T-helper 2 cell treated with Interferon-gamma antibody and Interleukin-4, amounts not matched to agents 100 ng/mL and 5 ng/mL, for 36 hours (primary cell): ENCODE measurements around the gene SLC2A1. TPM values are rescaled to one million over a fixed set of nuclear protein-coding genes. Genes with fewer than 3 reads are reported as not detected.

ENCODE experiments used
- intact Hi-C: fragments of 100-400 bp; cut with micrococcal nuclease; formaldehyde crosslinking; loops from one replicate; pipeline ENCODE4 v1.15.1; 2023
- total RNA-seq: library from RNA; stranded (reverse); gene quantifications from 2 replicates; pipeline ENCODE4 v1.2.3, GENCODE V29; 2022

SLC2A1 gene
- total RNA-seq, 1 donor from 2014 or later = 104 TPM

DNA sequence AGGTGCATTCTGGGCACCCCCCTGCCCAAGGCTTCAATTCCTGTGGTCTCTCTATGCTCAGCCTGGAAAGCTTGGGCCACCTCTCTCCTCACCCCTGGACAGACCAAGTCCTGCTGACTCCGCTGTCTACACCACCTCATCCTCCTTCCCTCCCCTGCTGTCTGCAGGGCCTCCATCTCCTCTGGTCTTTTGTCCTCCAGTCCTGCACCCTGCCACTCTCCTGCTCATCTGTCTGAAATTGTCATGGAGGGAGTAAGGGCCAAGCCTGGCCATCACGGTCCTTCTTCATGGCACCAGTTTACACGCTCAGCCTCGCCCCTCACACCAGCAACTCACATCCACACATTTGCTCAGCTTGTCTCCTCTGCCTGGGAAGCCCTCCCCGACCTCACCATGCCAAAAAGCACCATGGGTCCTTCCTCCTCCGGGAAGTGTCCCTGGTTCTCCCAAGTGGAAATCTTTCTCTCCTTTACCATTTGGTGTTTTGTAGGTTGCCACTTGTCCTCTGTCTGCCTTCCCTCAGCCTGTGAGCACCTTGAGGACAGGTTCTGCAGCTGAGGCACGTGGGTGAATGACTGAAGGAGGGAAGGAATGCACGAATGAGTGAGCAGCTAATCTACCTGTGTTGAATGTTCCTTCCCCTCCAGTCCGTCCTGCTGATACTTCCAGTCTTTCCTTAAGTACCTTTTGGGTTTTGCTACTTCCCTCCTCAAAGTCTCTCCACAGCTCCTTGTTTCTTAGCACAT lies 2.1 kb upstream of the SLC2A1 start:
- intact Hi-C loops = no loop called here

DNA sequence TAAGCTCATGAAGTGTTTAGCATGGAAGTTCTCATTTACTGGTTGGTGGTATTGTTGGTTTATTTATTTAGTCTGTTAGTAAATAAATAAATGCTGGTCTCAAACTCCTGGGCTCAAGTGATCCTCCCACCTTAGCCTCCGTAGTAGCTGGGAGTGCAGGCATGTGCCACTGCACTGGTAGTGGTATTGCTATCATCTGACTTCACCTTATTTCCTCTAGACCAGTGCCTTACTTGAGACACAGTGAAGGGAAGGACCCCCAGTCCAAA lies 1.4 kb upstream of the SLC2A1 start:
- intact Hi-C loops = no loop called here

DNA sequence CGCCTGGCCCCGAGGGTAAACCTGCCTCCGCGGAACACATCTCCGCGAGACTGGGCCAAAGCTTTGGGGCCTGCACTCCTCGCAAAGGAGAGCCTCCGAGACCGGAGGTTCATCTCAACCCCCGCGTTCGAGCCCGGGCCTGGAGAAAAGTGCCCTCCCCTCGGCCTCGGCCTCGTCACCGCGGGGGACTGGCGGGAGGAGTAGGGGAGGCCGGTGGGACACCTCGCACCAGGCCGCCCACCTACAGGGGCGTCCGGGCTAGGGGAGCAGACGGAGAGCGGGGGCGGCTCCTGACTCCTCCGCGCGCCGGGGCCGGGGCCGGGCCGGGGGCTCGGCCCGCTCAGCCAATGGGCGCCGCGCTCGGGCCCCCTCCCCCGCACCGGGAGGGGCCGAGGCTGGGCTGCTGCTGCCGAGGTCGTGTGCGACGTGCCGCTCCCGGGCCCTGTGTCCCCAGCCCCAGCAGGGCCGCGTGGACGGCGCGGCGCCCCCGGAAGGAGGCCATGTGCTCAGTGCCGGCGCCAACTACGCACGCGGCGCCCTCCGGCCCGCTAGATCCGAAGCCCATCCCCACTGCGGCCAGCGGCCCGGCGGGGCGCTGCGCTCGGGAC lies 684 bp downstream of the SLC2A1 start:
- intact Hi-C loops = loop anchor here (1.0 to 10.0 kb wide), 6 partner anchors 26 to 407 kb away; partner anchors contain the start of genes C1orf50, ELOVL1, ERMAP and P3H1

DNA sequence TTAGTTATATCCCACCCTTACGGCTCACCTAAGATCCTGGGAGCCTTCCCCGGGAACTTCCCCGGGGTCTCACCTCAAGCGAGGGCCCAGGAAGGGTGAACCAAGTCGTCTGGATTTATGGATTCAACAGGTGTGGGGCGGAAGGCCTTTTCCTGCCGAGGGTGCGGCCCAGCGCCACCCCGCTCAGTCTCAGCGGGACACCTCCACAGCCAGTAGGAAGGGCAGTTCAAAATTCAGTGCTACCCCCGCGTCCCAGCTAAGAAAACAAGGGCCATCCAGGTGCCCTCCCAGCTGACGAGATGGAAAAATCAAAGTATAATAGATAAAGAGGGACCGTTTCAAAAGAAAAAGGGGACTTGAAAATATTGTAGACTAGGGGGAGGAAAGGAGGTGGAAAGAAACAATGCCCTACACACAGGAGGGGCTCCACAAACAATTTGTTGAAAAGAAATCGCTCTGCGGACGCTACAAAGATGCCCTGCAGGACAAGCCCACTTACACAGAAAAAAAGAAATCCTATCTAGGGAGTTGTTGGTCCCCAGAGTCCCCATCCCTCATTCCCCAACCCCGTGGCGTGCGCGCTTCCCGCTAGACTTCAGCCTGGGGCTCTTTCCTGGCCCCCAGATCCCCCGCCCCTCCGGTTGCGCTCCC lies 1.3 kb downstream of the SLC2A1 start:
- intact Hi-C loops = loop anchor here (10.0 kb wide), 2 partner anchors 273 to 407 kb away; partner anchors contain the start of genes ELOVL1 and YBX1

DNA sequence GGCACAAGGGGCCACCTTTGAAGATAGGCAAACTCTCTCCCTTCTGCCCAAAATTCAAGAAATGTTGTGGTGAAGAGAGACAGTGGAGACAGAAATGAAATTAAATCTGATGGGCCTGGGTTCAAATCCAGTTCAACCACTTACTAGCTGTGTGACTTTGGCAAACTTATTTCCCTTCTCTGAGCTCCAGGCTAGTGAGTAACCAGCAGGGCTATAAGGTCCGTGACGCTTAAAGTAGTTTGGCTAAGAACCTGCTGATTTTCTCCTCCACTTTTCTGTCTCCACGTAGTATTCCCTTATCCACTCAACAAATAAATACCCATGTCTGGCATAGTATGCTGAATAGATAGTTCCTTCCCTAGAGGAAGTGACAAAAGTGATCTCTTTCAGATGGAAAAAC lies 1.9 kb downstream of the SLC2A1 start:
- intact Hi-C loops = loop anchor here (1.0 to 10.0 kb wide), 3 partner anchors 12 to 408 kb away; partner anchors contain the start of genes ELOVL1 and YBX1

DNA sequence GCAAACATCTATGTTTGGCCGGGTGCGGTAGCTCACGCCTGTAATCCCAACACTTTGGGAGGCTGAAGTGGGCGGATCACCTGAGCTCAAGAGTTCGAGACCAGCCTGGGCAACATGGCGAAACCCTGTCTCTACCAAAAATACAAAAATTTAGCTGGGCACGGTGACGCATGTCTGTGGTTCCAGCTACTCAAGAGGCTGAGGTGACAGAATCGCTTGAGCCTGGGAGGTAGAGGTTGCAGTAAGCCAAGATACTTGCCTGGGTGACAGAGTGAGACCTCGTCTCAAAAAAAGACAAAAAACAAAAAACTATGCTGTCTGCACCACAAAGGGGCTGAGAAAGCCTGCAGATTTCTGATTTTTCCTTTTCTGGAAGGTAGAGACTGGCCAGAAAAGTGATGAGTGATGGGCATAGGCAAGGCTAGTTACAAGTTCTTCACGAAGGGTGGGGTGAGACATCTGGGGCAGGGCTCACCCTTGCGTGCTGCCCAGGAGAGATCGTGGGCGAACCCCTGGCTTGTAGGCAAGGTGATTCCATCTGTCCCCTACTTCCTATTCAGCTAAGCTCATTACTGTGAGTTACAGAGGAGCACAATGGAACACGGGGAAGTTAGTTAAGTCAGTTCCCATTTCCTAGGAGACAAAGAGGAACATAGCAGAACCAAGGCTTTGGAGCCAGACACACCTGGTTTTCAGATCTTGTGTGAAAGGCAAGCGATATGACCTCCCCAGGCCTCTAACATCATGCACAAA lies 3.2 kb downstream of the SLC2A1 start:
- intact Hi-C loops = loop anchor here (1.0 to 10.0 kb wide), 3 partner anchors 11 to 409 kb away; partner anchors contain the start of genes ELOVL1 and YBX1

DNA sequence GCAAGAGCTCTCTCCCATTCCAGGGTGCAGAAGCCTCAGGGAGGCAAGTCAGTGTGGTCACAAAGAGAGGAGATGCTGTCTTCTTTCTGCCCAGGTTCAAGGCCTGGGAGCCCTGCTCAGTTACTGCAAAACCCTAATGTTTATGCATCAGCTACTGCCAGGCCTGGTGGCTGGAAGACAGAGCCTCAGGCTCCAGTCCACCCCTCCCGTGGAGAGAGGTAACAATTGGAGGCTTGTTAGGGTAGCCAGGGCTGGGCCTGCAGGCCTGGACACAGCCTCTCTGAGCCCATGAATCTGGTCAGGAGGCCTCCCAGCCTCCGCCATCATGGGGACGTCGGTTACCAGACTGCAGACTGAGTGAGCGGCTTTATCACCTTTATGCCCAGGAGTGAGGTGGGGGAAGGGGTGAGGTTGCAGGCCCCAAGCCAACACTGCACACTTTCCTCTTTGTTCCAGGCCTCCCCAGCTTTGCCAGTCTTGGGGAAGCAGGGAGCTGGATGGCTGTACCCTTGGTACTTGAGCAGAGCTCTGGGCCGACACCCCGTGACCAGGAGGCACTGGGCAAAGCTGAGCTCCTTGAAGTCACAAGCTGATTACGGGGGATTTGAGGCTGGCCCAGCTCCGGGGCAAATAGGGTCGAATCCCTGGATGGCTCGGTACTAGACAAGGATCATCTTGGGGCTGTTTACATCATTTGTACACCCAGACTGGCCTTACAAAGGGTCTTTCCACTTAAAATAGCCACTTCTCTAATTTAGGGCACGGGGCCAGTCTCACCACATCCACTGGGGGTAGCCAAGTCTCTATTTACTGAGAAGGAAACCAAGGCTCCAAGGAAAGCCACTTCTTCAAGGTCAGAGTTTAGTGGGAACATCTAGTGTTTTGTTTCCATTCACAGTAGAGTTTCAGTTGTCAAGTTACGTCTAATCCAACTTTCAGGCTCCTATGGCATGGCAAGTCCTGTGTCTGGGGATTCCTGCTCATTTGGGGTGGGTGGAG lies 5.2 kb downstream of the SLC2A1 start:
- intact Hi-C loops = loop anchor here (10.0 kb wide), 2 partner anchors 269 to 411 kb away; partner anchors contain the start of genes ELOVL1 and YBX1

DNA sequence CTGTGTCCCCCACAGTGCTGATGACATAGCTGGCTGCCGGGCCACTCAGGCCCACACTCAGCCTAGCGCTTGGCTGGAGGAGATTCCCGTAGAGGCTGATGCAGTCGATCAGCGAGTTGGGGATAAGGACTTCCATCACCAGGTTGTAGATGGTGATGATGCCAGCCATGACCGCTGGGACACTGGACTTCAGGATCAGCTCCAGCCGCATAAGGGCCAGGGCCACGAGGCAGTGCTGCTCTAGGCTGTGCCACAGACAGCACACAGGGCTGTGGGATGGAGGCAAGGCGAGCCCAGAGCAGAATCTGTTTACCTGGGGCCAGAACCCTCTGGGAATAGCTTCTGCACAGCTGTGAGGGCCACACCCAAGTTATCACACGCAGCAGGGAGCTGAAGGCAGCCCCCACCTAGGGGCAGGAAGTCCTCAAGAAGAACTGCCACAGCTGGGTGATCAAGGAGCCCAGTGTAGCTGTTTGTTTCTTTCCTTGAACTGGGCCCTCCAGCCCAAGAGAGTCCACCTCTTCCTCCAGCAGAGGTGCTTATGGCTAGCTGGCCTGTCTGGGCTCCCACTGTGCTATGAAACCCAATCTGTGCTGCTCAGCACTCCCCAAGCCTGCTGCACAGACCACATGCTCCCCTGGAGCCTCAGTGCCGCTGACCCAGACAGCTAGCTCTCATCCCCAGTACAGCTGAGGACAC lies 6.2 kb downstream of the SLC2A1 start:
- intact Hi-C loops = loop anchor here (1.0 to 10.0 kb wide), 3 partner anchors 9 to 412 kb away; partner anchors contain the start of genes ELOVL1 and YBX1

DNA sequence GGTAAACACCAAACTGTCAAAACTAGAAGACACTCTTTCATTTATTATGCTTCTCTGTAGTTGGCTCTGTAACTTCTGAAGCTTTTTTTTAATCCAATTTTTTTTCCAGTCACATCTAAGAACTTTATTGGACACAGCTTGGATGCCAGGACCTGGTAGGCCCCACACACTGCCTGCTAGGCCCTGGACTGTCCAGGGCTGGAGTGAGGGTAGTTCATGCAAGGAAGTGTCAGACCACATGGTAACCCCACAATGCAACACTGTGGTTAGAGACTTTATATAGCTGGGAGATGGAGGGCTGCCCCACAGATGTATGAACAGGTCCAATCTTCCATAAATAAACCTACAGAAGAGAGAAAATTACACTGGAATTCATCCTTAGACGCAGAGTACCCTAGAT lies 7.1 kb downstream of the SLC2A1 start:
- intact Hi-C loops = loop anchor here (10.0 kb wide), 2 partner anchors 267 to 413 kb away; partner anchors contain the start of genes ELOVL1 and YBX1

DNA sequence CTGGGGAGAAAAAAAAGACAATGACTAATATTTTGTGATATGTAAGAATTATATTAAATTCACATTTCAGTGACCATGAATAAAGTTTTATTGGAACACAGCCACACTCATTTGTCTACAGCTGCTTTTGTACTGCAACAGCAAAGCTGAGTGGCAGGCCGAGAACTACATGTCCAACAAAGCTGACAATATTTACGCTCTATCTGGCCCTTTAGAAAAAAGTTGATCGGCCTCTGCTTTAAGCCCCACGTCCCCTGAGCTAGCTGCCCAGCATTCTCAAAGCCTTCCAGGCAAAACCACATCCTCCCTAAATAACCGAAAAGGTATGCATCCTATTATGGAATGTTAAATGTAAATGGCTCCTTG lies 8.6 kb downstream of the SLC2A1 start:
- intact Hi-C loops = loop anchor here (10.0 kb wide), 2 partner anchors 265 to 415 kb away; partner anchors contain the start of genes ELOVL1 and YBX1

DNA sequence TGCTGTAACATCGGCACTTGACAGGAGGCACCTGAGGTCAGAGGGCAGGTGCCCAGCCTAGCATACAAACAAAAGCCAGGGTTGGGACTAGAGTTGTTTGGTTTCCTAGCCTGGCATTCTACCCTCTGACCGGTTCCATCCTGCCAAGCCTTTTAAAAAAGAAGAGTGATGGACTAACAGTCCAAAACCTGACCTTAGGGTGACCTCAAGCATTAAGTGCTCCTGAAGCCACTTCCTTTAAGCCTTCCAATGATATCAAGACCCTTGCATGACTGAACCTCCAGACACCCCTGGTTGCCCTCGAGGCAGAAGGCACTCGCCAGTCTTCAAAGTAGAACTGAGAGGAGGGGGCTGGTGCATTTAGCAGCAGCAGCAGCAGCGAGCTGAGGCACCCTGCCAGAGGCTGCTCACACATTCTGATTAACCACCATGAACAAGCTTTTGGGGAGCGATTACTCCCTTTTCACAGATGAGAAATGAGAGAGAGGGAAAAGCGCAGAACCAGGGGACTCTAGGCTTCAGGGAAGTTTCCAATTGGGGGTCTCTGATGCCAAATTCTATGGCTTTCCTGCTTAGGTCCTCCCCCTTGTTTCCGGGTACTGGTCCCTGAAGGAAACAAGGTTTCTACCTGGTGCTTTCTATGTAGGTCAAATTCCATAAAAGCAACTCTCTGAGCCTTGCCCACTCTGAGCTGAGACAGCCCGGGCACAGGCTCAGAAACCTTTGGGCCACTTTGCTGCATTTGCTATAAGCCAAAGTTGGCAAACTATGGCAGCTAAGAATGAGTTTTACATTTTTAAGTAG lies 9.2 kb downstream of the SLC2A1 start:
- intact Hi-C loops = loop anchor here (10.0 kb wide), 2 partner anchors 265 to 415 kb away; partner anchors contain the start of genes ELOVL1 and YBX1

DNA sequence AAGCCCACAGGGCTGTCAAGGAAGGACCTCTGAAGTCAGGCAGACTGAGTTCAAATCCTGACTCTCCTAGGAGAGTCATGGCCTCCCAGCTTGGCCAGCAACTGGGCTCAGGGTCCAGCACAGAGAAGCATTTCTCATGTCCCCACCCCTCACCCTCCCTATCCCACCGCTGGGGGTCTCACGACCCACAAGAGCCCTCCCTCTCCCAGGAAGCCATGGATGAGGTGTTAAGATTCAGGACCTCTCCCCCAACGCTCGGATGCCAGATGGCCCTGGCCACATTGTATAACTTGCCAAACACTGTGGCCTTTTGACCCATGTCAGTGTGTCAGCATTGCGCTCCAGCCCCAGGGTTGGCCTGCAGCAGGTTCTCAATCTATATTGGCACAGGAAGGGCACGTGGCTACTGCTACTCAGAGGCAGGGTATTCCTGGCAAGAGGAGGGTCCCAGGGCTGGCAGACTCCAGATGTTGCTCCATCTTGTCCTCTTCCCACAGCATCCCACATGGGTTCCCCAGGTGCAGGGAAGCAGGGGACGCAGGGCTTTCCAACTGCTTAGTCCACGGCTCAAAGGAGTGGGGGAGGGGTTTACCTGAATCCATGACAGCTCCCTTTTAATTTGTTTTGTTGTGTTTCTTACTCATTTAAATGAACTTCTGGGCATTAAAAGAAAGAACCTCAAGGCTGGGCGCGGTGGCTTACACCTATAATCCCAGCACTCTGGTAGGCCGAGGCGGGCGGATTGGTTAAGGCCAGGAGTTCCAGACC lies 10.5 kb downstream of the SLC2A1 start:
- intact Hi-C loops = no loop called here

DNA sequence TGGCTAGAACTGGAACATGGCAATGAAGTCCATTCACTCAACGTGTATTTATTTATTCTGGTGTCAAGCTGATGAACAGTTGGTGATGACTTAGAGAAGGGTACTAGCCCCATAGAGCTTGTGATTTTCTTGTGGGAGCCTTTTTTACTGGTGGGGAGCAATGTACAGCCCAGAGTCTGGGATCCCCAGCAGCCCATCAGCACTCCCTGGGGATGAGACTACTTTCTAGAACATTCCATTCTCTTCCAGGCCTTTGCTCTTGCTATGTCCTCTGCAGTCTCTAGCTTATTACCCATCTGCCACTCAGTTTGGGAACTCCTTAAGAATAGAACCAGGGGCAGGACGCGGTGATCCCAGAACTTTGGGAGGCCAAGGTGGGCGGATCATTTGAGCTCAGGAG lies 11.6 kb downstream of the SLC2A1 start:
- intact Hi-C loops = no loop called here

DNA sequence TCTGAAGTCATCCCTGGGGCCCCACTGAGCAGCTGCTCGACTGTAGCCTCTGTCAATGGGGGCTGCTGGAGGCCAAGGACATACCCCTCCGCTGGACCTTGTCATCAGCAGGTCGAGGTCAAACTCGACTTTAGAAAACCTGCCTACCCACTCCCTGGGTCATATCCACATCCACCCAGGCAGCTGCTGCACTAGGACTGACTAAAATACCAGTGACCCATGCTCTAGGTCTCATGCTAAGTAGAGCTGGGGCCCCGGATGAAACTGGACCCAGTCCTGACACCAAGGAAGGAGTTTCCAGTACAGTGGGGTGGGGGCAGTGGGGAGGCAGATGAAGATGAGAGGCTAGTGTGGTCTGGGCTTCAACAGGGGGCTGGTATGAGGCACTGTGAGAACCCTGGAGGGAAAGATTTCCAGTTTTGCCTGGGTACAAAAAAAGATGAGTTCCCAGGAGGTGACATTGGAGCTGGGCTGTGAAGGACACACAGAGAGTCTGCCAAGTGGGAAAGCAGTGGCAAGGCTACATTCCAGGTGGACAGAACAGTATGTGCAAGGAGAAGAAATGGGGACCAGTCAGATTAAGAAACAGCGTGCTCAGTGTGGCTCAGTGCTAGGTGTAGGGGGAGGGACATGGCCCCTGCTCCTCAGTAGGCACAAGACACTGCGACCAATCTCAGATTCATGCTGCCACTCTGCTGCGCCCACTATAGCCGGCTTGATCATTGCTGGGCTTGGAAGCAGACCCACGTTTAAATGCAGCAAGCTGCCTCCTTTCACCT lies 12.4 kb downstream of the SLC2A1 start:
- intact Hi-C loops = no loop called here

DNA sequence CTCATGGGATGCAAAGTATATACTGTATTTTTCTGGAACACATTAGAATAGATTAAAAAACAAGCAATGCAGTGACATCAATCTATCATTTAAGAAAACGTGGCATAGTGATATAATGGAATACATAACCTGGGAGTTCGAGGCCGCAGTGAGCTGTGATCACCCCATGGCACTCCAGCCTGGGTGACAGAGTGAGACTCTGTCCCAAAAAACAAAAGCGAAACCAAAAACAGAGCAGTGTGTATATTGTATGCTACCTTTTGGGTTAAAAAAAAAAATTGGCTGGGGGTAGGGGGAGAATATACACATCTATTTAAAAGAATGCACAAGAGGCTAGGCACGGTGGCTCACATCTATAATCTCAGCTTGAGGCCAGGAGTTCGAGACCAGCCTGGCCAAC lies 13.5 kb downstream of the SLC2A1 start:
- intact Hi-C loops = no loop called here

DNA sequence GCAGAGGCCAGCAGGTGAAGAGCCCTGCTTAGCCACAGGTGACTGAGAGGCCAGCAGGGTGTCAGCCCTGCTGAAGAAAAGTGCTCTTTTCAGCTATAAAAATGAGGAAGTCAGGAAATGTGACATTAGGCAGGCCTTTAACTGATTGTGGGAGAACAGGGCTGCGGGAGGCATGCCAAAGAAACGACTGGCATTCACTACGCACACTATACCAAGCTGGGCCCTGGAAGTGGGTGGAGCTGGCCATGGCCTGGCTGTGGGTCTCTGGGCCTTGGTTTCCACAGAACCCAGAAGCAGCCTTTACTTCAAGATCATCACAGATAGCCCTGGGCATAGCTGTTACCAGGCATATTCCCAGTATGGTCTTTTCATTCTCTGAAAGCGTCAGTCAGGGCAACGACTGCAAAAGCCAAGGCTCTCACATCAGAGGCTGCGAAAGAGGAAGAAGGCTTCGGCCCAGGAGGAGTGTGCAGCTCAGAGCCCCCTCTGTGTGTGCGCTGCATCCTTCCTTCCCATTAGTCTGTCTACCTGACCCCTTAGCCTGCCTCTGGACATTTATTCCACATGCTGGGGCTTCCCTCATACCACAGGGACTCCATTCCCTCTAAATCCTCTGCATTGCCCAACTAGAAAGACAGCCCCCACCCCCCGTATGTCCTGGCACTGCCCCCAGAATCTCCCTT lies 14.3 kb downstream of the SLC2A1 start:
- intact Hi-C loops = loop anchor here (1.0 kb wide), 1 partner anchor 12 kb away; no protein-coding TSS in a partner anchor
